GM18519 (cell line): ENCODE results near the gene XPNPEP1.

Source experiments
- ATAC-seq: cut with Tn5 transposase; IDR thresholded peaks from one replicate; pipeline ENCODE4 v1.9.1; 2021; ENCODE audit warnings: mild to moderate bottlenecking, moderate library complexity; ENCODE audit not compliant: unreplicated experiment, low FRiP score

Gene XPNPEP1

GRCh38 chr10:109821672-109822071 lies 101.6 kb downstream of the XPNPEP1 start:
- no peak for ATAC-seq

GRCh38 chr10:109820620-109821405 lies 102.5 kb downstream of the XPNPEP1 start:
- ATAC-seq: no peak

GRCh38 chr10:109819807-109820206 lies 103.5 kb downstream of the XPNPEP1 start:
- no peak for ATAC-seq
